GM18909 (cell line): ENCODE measurements around the gene GSG1L.
"Not testable (repeated sequence)": the region's sequence is repeated elsewhere in the genome, so short reads cannot be mapped to it uniquely, and the experiment has no call there.

Experiments
- ATAC-seq: cut with Tn5 transposase; IDR thresholded peaks from one replicate; pipeline ENCODE4 v1.9.1; 2021; ENCODE audit warnings: mild to moderate bottlenecking; ENCODE audit not compliant: unreplicated experiment, poor library complexity

The GSG1L gene

GRCh38 chr16:27961296-27961620 lies 102.3 kb downstream of the GSG1L start:
- ATAC-seq: no peak

- no peak for ATAC-seq
Observed at GRCh38 chr16:27960619-27961295, 102.8 kb downstream of the GSG1L start.

- no peak for ATAC-seq
Observed at GRCh38 chr16:27959914-27960313, 103.6 kb downstream of the GSG1L start.

GRCh38 chr16:27954191-27954590 lies 109.3 kb downstream of the GSG1L start:
- ATAC-seq: no peak

GRCh38 chr16:27952811-27953210 lies 110.7 kb downstream of the GSG1L start:
- ATAC-seq: no peak

- no peak for ATAC-seq
Observed at GRCh38 chr16:27951489-27952120, 111.9 kb downstream of the GSG1L start.

- ATAC-seq: no peak
Observed at GRCh38 chr16:27950206-27950887, 113.2 kb downstream of the GSG1L start.

- ATAC-seq: no peak
Observed at GRCh38 chr16:27947696-27948095, 115.8 kb downstream of the GSG1L start.

- no peak for ATAC-seq
Observed at GRCh38 chr16:27945233-27945973, 118.1 kb downstream of the GSG1L start.

- ATAC-seq: no peak
Observed at GRCh38 chr16:27943766-27944165, 119.7 kb downstream of the GSG1L start.

- not testable (repeated sequence) for ATAC-seq
Observed at GRCh38 chr16:27942071-27942470, 121.4 kb downstream of the GSG1L start.

GRCh38 chr16:27935076-27935475 lies 128.4 kb downstream of the GSG1L start:
- no peak for ATAC-seq

- ATAC-seq: no peak
Observed at GRCh38 chr16:27932542-27933135, 130.9 kb downstream of the GSG1L start.

GRCh38 chr16:27929818-27930217 lies 133.7 kb downstream of the GSG1L start:
- no peak for ATAC-seq

GRCh38 chr16:27928542-27928941 lies 135.0 kb downstream of the GSG1L start:
- no peak for ATAC-seq

- no peak for ATAC-seq
Observed at GRCh38 chr16:27927266-27927901, 136.1 kb downstream of the GSG1L start.

- no peak for ATAC-seq
Observed at GRCh38 chr16:27925612-27926011, 137.9 kb downstream of the GSG1L start.

- ATAC-seq: no peak
Observed at GRCh38 chr16:27924411-27925118, 138.9 kb downstream of the GSG1L start.

- no peak for ATAC-seq
Observed at GRCh38 chr16:27923751-27924150, 139.8 kb downstream of the GSG1L start.

- no peak for ATAC-seq
Observed at GRCh38 chr16:27922433-27922832, 141.1 kb downstream of the GSG1L start.
